Thymus (tissue), 11 donors: ENCODE measurements around the gene NACC2. TPM values are rescaled to one million over a fixed set of nuclear protein-coding genes. Genes with fewer than 3 reads are reported as not detected.

Experiments used
- DNase-seq, 9 donors: peaks; one replicate each; pipeline ENCODE4 v3.0.0-alpha.2; 2013; ENCODE audit warnings: low spot score in 9 of 9, low read depth in 6 of 9, missing footprints in 1 of 9
- H3K27ac ChIP-seq, 2 donors: one replicate each; pipeline ENCODE4 v1.5.1; 2013; ENCODE audit warnings: control low read depth in 1 of 2, low read depth in 1 of 2, low read length in 1 of 2, mild to moderate bottlenecking in 1 of 2, moderate library complexity in 1 of 2
- H3K27me3 ChIP-seq, 2 donors: one replicate each; pipeline ENCODE4 v1.5.1; 2013; ENCODE audit warnings: low read length in 1 of 2; ENCODE audit not compliant: control insufficient read depth in 2 of 2, insufficient read depth in 1 of 2
- H3K36me3 ChIP-seq, 2 donors: one replicate each; pipeline ENCODE4 v1.5.1; 2013; ENCODE audit warnings: low read length in 1 of 2, mild to moderate bottlenecking in 1 of 2, moderate library complexity in 1 of 2; ENCODE audit not compliant: control insufficient read depth in 2 of 2, insufficient read depth in 2 of 2
- H3K4me1 ChIP-seq, 2 donors: one replicate each; pipeline ENCODE4 v1.5.1; 2013; ENCODE audit warnings: low read length in 2 of 2; ENCODE audit not compliant: control insufficient read depth in 2 of 2, insufficient read depth in 2 of 2
- H3K4me3 ChIP-seq, 2 donors: one replicate each; pipeline ENCODE4 v1.5.1; 2013; ENCODE audit warnings: low read length in 2 of 2, control low read depth in 1 of 2, mild to moderate bottlenecking in 1 of 2
- H3K9me3 ChIP-seq, 2 donors: one replicate each; pipeline ENCODE4 v1.5.1; 2013; ENCODE audit warnings: low read length in 1 of 2, mild to moderate bottlenecking in 1 of 2; ENCODE audit not compliant: control insufficient read depth in 2 of 2, insufficient read depth in 1 of 2
- WGBS: extraction: QIAGEN DNeasy Blood & Tissue Kit; methylation state at CpG from one replicate; pipeline ENCODE4 v1.1.7; 2013; 5-methylcytosine and 5-hydroxymethylcytosine counted together
- polyA plus RNA-seq: library from polyadenylated mRNA; stranded (reverse); fragments of 200-250 nt; gene quantifications from one replicate; pipeline ENCODE4 v1.2.3, GENCODE V29; 2013
- total RNA-seq: library from RNA; stranded (reverse); fragments of 120-200 nt; gene quantifications from one replicate; pipeline ENCODE4 v1.2.4, GENCODE V29; 2013
- donor health status: healthy.

NACC2 gene
- total and polyA plus RNA-seq, 2 donors: 1.5 to 4.4 TPM

DNA sequence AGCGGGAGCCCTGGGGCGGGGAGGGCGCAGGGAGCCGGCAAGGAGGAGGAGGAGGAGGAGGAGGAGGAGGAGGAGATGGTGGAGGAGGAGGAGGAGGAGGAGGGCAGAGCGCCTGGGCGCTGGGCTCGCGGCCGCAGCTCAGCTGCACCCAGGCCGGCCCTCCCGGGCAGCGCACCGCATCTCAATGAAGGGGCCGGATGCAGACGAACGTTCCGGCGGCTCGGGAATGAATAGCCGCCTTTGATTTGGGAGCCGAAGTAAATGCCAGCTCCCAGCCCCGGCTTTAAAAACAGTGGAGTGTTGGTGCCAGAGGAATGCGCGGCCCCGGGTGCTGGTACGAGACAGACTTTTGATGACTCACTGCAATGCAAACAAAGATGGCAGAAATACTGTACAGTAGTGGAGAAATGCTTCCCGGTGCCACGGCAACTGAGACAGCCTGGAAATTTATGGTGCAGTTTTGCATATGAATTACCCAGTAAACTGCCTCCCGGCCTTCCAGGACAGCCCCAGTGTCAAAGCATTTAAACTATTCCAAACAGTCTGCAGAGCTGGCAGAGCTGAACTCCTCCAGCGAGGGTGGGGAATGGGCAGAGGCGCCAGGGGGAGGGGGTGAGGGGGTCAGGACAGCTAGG, 43.1 kb downstream of the NACC2 start:
- peak overlapping the region in 1 of 2 donors; percentile 11 for H3K4me3 ChIP-seq
- 5% methylated on average over 29 of the region's 31 CpGs for WGBS
- no peak overlapping the region for H3K27ac ChIP-seq
- H3K36me3 ChIP-seq: no peaks in the 10 kb centered on the region
- H3K9me3 ChIP-seq: no peaks in the 10 kb centered on the region
- H3K27me3 ChIP-seq: peaks cover 48 to 78% of the 10 kb centered on the region in 2 donors
- H3K4me1 ChIP-seq: peaks cover 0 to 3% of the 10 kb centered on the region in 2 donors
- no peak for DNase-seq

DNA sequence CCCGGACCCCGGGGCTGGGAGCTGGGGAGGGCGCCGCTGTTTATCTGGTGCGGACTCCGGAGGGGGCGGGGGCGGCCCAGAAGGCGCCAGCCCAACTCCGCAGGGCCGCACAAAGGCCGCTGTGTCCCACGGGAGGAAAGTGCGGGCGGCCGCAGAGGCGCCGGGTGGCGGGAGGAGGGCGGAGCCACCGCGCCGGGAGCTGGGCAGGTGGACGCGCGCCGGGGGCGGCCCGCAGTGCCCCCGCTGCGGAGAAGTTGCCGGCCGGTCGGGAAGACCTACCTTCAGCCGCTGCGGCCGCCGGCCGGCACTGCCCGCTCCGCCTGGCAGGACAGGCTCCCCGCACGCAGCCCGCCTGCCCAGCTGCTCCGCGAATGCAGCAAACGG, 43.6 kb downstream of the NACC2 start:
- H3K9me3 ChIP-seq: no peaks in the 10 kb centered on the region
- H3K27ac ChIP-seq: no peak overlapping the region
- H3K4me1 ChIP-seq: peaks cover 0 to 3% of the 10 kb centered on the region in 2 donors
- H3K36me3 ChIP-seq: no peaks in the 10 kb centered on the region
- DNase-seq: no peak
- under 1% methylated on average over 47 of the region's 47 CpGs for WGBS
- H3K27me3 ChIP-seq: peaks cover 48 to 78% of the 10 kb centered on the region in 2 donors
- H3K4me3 ChIP-seq: peak overlapping the region in 1 of 2 donors; percentile 11

DNA sequence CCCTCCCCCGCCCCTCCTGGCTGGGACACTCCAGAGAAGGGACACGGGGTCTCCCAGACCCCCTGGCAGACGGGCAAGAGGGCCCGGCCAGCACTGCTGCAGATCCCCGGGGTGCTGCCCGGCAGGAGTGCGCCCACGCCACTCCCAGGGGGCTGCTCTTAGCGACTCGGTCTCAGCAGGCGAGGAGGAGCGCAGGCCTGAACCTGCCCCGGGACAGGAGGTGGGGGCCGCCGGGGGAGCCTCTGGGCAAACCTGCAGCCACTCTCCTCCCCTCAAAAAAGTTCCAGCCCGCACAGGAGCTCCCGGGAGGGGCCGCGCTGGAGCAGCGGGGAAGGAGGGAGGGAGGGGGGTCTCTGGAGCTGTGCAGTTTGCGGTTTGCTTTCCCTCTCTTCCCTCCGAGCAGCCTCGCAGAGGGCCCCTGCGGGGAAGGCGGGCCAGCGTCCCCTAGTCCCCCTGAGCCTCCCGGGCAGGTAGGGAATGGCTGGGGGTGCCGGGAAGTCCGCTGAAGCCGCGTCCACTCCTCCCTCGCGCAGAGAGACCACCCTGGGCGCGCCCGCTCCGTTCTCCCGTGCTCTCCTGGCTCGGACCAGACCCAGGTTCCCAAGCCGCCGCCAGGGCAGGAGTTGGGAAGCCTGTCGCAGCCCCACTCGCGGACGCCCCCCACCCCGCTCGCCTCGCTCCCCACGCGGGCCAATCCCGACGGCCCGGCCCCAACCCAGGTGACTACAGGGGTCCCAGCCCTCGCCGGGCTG, 44.2 kb downstream of the NACC2 start:
- no peak overlapping the region for H3K27ac ChIP-seq
- no peaks in the 10 kb centered on the region for H3K9me3 ChIP-seq
- peaks cover 48 to 73% of the 10 kb centered on the region in 2 donors for H3K27me3 ChIP-seq
- no peaks in the 10 kb centered on the region for H3K36me3 ChIP-seq
- 8% methylated on average over 55 of the region's 55 CpGs for WGBS
- peak overlapping the region in 1 of 2 donors; percentile 11 for H3K4me3 ChIP-seq
- DNase-seq: no peak
- H3K4me1 ChIP-seq: peaks cover 0 to 3% of the 10 kb centered on the region in 2 donors

DNA sequence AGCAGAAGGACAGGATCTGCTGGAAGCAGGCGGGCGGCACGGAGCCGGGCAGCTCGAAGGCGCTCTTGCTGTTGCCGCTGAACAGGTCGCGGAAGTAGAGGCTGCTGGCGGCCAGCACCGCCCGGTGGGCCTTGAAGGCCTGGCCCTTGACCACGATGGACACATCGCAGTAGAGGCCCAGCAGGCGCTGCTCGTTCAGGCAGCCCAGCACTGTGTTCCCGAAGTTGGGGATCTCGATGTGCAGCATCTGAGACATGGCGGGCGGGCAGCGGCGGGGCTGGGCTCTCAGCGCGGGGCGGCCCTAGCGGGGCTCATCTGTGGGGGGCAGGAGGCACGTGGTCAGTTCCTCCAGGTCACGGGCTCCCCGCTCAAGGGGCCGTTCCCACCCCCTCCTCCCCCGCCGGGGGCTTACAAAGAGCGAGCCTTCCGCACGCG, 44.8 kb downstream of the NACC2 start:
- no peak overlapping the region for H3K27ac ChIP-seq
- H3K36me3 ChIP-seq: no peaks in the 10 kb centered on the region
- peaks cover 48 to 69% of the 10 kb centered on the region in 2 donors for H3K27me3 ChIP-seq
- no peak for DNase-seq
- H3K4me3 ChIP-seq: no peak overlapping the region
- 85% methylated on average over 36 of the region's 36 CpGs for WGBS
- H3K9me3 ChIP-seq: no peaks in the 10 kb centered on the region
- peaks cover 0 to 3% of the 10 kb centered on the region in 2 donors for H3K4me1 ChIP-seq

- no peak overlapping the region for H3K4me3 ChIP-seq
- peaks cover 48 to 64% of the 10 kb centered on the region in 2 donors for H3K27me3 ChIP-seq
- no peaks in the 10 kb centered on the region for H3K9me3 ChIP-seq
- no peak for DNase-seq
- H3K4me1 ChIP-seq: peaks cover 0 to 3% of the 10 kb centered on the region in 2 donors
- WGBS: 97% methylated on average over 65 of the region's 65 CpGs
- H3K27ac ChIP-seq: no peak overlapping the region
- H3K36me3 ChIP-seq: no peaks in the 10 kb centered on the region
Observed at GRCh38 chr9:136049491-136050265, 45.4 kb downstream of the NACC2 start.

- H3K36me3 ChIP-seq: no peaks in the 10 kb centered on the region
- peak overlapping the region in 1 of 2 donors; percentile 5 for H3K27ac ChIP-seq
- no peaks in the 10 kb centered on the region for H3K9me3 ChIP-seq
- peaks cover 0 to under 1% of the 10 kb centered on the region in 2 donors for H3K4me1 ChIP-seq
- no peak overlapping the region for H3K4me3 ChIP-seq
- peaks cover 42 to 55% of the 10 kb centered on the region in 2 donors for H3K27me3 ChIP-seq
- 91% methylated on average over 30 of the region's 30 CpGs for WGBS
- no peak for DNase-seq
Observed at GRCh38 chr9:136048560-136049411, 46.3 kb downstream of the NACC2 start.

GRCh38 chr9:136047775-136048559, 47.1 kb downstream of the NACC2 start:
- H3K36me3 ChIP-seq: no peaks in the 10 kb centered on the region
- H3K4me3 ChIP-seq: no peak overlapping the region
- peaks cover 34 to 46% of the 10 kb centered on the region in 2 donors for H3K27me3 ChIP-seq
- H3K9me3 ChIP-seq: no peaks in the 10 kb centered on the region
- no peaks in the 10 kb centered on the region for H3K4me1 ChIP-seq
- no peak overlapping the region for H3K27ac ChIP-seq
- DNase-seq: no peak
- WGBS: 92% methylated on average over 21 of the region's 21 CpGs
